LNCAP (cell line): ENCODE data around the gene NKX2-1.

ENCODE experiments used
- TF ChIP-seq, protein P1 (sequence below): fragments of 450-650 bp; IDR thresholded peaks from 2 replicates; pipeline ENCODE4 v1.5.1; 2017; ENCODE audit warnings: mild to moderate bottlenecking

Gene NKX2-1

GRCh38 chr14:36510078-36510799, 9.8 kb downstream of the NKX2-1 start:
- TF ChIP-seq, protein P1, sequence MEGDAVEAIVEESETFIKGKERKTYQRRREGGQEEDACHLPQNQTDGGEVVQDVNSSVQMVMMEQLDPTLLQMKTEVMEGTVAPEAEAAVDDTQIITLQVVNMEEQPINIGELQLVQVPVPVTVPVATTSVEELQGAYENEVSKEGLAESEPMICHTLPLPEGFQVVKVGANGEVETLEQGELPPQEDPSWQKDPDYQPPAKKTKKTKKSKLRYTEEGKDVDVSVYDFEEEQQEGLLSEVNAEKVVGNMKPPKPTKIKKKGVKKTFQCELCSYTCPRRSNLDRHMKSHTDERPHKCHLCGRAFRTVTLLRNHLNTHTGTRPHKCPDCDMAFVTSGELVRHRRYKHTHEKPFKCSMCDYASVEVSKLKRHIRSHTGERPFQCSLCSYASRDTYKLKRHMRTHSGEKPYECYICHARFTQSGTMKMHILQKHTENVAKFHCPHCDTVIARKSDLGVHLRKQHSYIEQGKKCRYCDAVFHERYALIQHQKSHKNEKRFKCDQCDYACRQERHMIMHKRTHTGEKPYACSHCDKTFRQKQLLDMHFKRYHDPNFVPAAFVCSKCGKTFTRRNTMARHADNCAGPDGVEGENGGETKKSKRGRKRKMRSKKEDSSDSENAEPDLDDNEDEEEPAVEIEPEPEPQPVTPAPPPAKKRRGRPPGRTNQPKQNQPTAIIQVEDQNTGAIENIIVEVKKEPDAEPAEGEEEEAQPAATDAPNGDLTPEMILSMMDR, result no peak

GRCh38 chr14:36509069-36509917, 10.7 kb downstream of the NKX2-1 start:
- TF ChIP-seq, protein P1, result no peak

DNA sequence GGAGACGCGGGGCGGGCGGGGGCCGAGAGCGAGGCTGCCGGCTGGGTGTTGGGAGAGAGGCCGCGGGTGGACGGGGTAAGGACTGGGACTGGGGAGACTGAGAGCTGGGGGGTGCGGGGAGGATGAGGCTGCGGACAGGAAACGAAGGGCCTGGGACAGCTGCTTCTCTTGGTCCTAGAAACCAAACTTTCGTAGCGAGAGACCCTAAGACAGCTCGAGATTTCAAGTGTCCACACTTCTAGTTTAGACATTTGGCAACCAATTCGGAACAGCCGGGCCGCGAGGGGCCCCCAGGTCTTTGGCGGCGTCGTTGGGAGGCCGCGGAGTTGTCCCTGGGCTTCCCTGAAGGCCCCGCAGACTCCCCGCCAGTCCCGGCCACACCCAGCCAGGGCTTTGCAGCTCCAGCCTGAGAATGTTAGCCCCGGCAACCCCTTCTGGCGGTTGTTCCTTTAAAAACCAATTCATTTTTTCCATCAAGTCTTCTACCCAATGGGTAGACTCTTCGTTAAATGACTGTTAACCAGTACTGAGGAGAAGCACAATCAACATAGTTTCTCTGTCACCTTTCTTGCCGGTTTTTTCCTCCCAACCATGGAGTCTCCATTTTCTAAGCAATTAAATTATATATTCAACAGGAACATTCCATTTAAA, 11.5 kb downstream of the NKX2-1 start:
- TF ChIP-seq, protein P1, result no peak

DNA sequence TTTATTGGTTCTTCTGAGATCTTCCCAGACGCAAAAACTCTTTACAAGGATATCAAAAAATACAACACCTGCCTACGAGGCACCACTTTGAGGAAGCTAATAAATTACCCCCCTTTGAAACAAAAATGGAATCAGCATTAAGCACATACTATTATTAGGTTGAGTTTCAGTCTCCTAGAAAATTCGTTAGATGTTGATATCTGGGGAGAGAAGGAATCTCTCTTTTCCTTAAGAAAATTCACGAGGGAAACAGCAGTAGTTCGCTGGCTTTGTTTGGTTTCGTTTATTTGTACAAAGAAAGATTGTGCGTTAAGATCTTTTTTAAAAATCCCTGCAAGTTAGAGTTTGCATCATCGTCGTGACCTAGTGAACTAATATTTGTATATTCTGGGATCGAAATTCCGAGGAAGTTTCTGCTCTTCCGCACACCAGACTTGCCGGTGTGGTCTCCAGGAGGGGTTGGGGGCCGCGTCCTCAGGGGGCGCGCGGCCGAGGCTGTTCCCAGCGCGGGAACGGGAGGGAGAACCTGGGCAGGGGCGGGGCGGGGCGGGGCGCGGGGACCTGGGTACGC, 12.1 kb downstream of the NKX2-1 start:
- TF ChIP-seq, protein P1, result no peak

GRCh38 chr14:36506732-36507614, 13.1 kb downstream of the NKX2-1 start:
- TF ChIP-seq, protein P1, result no peak

GRCh38 chr14:36505892-36506731, 13.9 kb downstream of the NKX2-1 start:
- TF ChIP-seq, protein P1, result no peak
